HepG2 (cell line): ENCODE data around the gene FDPS. TPM values are rescaled to one million over a fixed set of nuclear protein-coding genes. Genes with fewer than 3 reads are reported as not detected.
A peak's percentile ranks its signal among the peaks of the same experiment; 100 is the strongest.

Experiments
- AHDC1 ChIP-seq: sonication (generic); formaldehyde crosslinking; IDR thresholded peaks from 2 replicates; pipeline ENCODE4 v1.5.1; 2020; ENCODE audit warnings: mild to moderate bottlenecking, missing genetic modification reagents, borderline replicate concordance
- ATF2 ChIP-seq: sonication (generic); formaldehyde crosslinking; IDR thresholded peaks from 2 replicates; pipeline ENCODE4 v1.4.0; 2020; ENCODE audit warnings: missing genetic modification reagents
- CBX5 ChIP-seq: sonication (generic); formaldehyde crosslinking; IDR thresholded peaks from 2 replicates; pipeline ENCODE4 v1.4.0; 2020; ENCODE audit warnings: missing genetic modification reagents, borderline replicate concordance
- CSRNP2 ChIP-seq: sonication (generic); formaldehyde crosslinking; conservative IDR thresholded peaks from 2 replicates; pipeline ENCODE4 v1.8.0; 2022; ENCODE audit warnings: low read depth, missing genetic modification reagents
- ESRRA ChIP-seq: sonication (generic); formaldehyde crosslinking; IDR thresholded peaks from 2 replicates; pipeline ENCODE4 v1.5.1; 2020; ENCODE audit warnings: mild to moderate bottlenecking, low read depth, missing genetic modification reagents
- FOSL2 ChIP-seq: sonication (generic); formaldehyde crosslinking; IDR thresholded peaks from 2 replicates; pipeline ENCODE4 v1.4.0; 2020; ENCODE audit warnings: missing genetic modification reagents
- HHEX ChIP-seq: IDR thresholded peaks from 2 replicates; pipeline ENCODE4 v1.6.1; 2016; ENCODE audit warnings: control low read depth
- IKZF4 ChIP-seq: sonication (generic); formaldehyde crosslinking; IDR thresholded peaks from 2 replicates; pipeline ENCODE4 v1.5.1; 2020; ENCODE audit warnings: borderline replicate concordance, mild to moderate bottlenecking, low read depth, missing genetic modification reagents; ENCODE audit errors: not compliant biosample characterization
- REST ChIP-seq, 2 experiments: IDR thresholded peaks; 2 replicates each; pipeline ENCODE4 v1.6.1; 2011 to 2012; ENCODE audit warnings: low read length in 2 of 2, borderline replicate concordance in 1 of 2, low read depth in 1 of 2, mild to moderate bottlenecking in 1 of 2, moderate library complexity in 1 of 2
- SALL1 ChIP-seq: sonication (generic); formaldehyde crosslinking; IDR thresholded peaks from 2 replicates; pipeline ENCODE4 v1.8.0; 2022; ENCODE audit warnings: mild to moderate bottlenecking, missing genetic modification reagents
- SMAD3 ChIP-seq: sonication (generic); formaldehyde crosslinking; IDR thresholded peaks from 2 replicates; pipeline ENCODE4 v1.4.0; 2020; ENCODE audit warnings: missing genetic modification reagents
- SSRP1 ChIP-seq: IDR thresholded peaks from 2 replicates; pipeline ENCODE4 v1.6.1; 2016; ENCODE audit warnings: control low read depth
- THAP11 ChIP-seq: IDR thresholded peaks from 2 replicates; pipeline ENCODE4 v1.6.1; 2016; ENCODE audit warnings: missing biosample characterization, missing genetic modification reagents
- ZC3H13 ChIP-seq: sonication (generic); formaldehyde crosslinking; IDR thresholded peaks from 2 replicates; pipeline ENCODE4 v1.8.1; 2023; ENCODE audit warnings: mild to moderate bottlenecking, missing genetic modification reagents, moderate library complexity
- ZMAT3 ChIP-seq: sonication (generic); formaldehyde crosslinking; conservative IDR thresholded peaks from 2 replicates; pipeline ENCODE4 v1.7.0; 2021; ENCODE audit warnings: missing genetic modification reagents
- ZNF333 ChIP-seq: sonication (generic); formaldehyde crosslinking; IDR thresholded peaks from 2 replicates; pipeline ENCODE4 v1.4.0; 2020; ENCODE audit warnings: mild to moderate bottlenecking, missing genetic modification reagents, borderline replicate concordance
- ZNF761 ChIP-seq: sonication (generic); formaldehyde crosslinking; conservative IDR thresholded peaks from 2 replicates; pipeline ENCODE4 v1.4.0; 2020; ENCODE audit warnings: mild to moderate bottlenecking, missing genetic modification reagents
- polyA plus RNA-seq, 8 experiments: library from polyadenylated mRNA; depleted of rRNA in 3 of 8; stranded (reverse) in 7 of 8; unstranded in 1 of 8; fragments of >200 nt; fragmentation: Illumina TruSeq in 4 of 8; extraction: Trizol in 4 of 8; gene quantifications; 2 replicates each; pipeline versions ENCODE4 v1.2.1 to v1.2.3, GENCODE V29; 2011 to 2016; ENCODE audit warnings: low read depth in 4 of 8, missing spikeins in 1 of 8, mixed read lengths in 1 of 8; ENCODE audit not compliant: insufficient read depth in 1 of 8
- total RNA-seq, 5 experiments: library from RNA; depleted of rRNA; stranded (reverse); fragments of >200 nt; fragmentation: Illumina TruSeq; extraction: Trizol; gene quantifications; 2 replicates each; pipeline ENCODE4 v1.2.3, GENCODE V29; 2016; ENCODE audit warnings: low read depth in 1 of 5

Gene FDPS
- total and polyA plus RNA-seq, 2 of the 13 experiments (the other 11 are each of a cell fraction or from before 2014, with no cell fraction given) = 264 to 519 TPM

- peak; percentile 88 to 96 for TF ChIP-seq REST (IDR thresholded peaks at IDR 0.05; ENCODE audit: borderline replicate concordance in 1 of 2, low read depth in 1 of 2, low read length in 2 of 2)
- no peak for TF ChIP-seq ZC3H13 (CRISPR knock-in tag)
- peak; percentile 38 for TF ChIP-seq IKZF4 (CRISPR knock-in tag)
- TF ChIP-seq ZMAT3 = 0 out of 2 replicates have a peak, but pooled peaks have one; percentile 31
- no peak for TF ChIP-seq CSRNP2 (CRISPR knock-in tag)
- TF ChIP-seq HHEX (CRISPR knock-in tag) = no peak
- peak; percentile 67; the same call in 1 of the 2 replicates for TF ChIP-seq SALL1 (CRISPR knock-in tag)
- TF ChIP-seq SMAD3 (CRISPR knock-in tag) = no peak
- TF ChIP-seq THAP11 (CRISPR knock-in tag) = no peak
- no peak for TF ChIP-seq ATF2
- no peak for TF ChIP-seq ZNF333 (CRISPR knock-in tag)
- TF ChIP-seq CBX5 = no peak
- TF ChIP-seq ESRRA (CRISPR knock-in tag) = no peak
- TF ChIP-seq ZNF761 = no peak
- TF ChIP-seq SSRP1 (CRISPR knock-in tag) = no peak
- peak; percentile 5; the same call in 1 of the 2 replicates for TF ChIP-seq FOSL2 (CRISPR knock-in tag)
- no peak for TF ChIP-seq AHDC1
These were observed 30.6 kb upstream of the FDPS start (continued) for GRCh38 chr1:155277902-155278688.
